T-helper 22 cell (primary cell): ENCODE measurements around the gene CD276.
"Not testable (repeated sequence)": the region's sequence is repeated elsewhere in the genome, so short reads cannot be mapped to it uniquely, and the experiment has no call there.

Experiments used
- DNase-seq: peaks from one replicate; pipeline ENCODE4 v3.0.0-alpha.2; 2020; ENCODE audit warnings: low read depth

CD276 gene

DNA sequence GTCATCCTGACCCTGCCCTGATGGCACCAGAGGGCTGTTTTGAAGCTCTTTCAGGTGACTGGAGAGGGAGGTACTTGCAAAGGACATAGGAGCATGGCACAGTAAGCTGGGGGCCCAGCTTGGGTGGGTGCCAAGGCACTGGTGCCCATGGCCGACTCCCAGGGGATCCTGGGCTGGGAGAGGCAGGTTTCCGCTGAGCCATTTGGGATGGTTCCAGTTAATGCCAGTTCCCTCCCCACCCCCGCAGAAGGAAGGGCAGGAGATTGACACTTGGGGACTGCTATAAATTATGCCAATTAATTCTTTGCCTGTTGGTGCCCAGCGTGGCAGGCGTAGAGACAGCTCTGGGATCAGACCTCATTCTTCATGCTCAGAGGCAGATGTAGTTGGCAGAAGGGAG, 26.1 kb downstream of the CD276 start:
- DNase-seq = no peak

DNA sequence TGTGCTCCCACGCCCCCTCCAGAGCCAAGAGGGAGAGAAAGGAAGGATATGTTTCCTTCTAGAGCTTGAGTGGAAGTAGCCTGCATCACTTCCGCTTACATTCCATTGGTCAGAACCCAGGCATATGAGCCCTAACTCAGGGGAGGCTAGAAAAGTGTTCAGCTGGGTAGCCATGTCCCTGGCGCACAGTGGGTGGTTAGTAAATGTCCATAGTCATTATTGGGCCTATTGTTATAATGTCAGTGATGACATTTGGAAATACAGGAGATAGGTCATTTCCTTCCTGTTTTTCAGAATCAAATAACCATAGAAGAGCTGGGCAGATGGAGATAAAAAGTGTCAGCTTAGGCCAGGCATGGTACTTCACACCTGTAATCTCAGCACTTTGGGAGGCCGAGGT, 27.3 kb downstream of the CD276 start:
- DNase-seq = no peak

DNA sequence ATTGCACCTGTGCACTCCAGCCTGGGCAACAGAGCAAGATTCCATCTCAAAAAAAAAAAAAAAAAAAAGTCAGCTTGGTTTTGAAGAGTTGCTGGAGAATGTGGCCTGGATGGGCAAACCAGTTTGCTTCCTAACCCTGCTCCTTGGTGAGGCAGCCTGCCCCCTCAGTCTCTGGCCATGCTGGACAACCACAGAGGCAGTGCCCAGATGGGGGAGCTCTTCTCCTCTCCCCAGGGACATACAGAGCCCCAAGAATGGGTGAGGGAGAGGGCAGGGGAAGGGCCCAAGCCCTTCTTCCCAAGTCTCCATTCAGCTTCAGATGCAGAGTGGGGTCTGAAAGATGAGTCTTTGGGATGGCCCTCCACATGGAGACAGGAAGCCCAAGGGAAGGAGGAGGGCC, 27.9 kb downstream of the CD276 start:
- no peak for DNase-seq

DNA sequence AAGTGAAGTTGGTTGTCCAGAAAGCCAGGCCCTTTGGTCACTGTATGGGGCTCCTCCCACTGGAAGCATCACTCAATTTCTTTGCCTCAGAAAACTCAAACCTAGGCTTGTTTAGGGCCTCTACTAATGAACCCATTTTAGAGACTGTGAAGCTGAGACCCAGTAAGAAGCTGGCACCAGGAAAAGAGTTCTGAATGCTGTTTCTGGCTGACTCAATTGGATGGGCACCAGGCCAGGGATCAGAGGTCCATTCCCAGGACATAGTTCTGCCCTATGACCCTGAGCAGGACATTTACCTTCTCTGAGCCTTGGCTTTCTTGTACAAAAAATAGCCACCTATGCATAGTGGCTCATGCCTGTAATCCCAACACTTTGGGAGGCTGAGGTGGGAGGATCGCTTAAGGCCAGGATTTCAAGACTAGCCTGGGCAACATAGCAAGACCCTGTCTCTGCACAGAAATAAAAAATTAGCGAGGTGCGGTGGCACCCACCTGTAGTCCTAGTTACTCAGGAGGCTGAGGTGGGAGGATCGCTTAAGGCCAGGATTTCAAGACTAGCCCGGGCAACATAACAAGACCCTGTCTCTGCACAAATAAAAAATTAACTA, 30.6 kb downstream of the CD276 start:
- no peak for DNase-seq

DNA sequence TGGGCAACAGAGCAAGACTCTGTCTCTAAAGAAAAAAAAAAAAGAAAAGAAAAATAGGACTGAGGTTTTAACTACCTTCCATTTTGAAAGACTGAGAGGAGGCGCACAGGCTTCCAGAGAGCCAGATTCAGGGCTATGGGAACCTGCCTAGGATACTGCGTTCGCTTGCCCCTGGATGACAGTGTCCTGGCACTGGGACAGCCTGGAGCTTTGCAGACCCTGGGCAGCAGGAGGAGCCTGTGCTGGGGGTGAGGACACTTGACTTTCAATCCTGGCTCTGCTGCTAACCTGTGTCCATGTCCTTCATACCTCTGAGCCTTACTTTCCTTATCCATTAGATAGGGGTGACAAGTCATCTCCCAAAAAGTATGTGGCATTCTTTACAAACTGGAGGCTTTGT, 31.2 kb downstream of the CD276 start:
- DNase-seq = no peak

DNA sequence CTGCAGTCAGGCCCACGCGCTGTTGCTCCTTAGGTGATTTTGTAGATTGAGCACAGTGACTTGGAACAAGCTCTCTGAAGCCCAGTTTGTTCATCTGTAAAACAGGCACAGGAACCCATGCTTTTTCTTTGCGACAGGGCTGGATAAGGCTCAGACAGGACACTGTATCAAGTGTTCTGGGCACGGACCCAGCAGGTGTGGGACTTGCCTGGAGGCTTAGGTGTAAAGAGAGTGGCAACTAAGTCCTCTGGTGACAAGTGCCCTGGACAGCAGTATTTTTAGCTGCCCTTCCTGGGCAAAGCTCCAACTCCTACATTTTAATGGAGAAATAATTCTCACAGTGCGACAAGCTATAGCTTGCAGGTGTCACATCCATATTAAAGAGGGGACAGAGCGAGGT, 32.2 kb downstream of the CD276 start:
- no peak for DNase-seq

DNA sequence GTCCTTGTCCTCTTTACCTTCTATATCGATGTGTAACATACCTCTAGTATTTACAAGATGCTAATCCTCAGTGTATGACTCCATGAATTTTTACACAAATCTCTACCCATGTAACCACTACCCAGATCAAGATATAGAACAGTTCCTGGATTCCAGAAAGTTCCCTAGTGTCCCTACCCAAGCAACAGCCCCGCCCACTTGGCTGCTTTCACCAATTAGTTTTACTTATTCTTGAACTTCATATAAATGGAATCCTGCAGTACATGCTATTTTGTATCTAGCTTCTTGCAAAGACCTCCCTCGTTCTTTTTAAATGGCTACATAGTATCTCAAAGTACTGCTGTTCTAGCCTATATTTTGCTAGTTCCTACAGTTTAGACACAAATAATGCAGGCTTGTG, 33.0 kb downstream of the CD276 start:
- no peak for DNase-seq

DNA sequence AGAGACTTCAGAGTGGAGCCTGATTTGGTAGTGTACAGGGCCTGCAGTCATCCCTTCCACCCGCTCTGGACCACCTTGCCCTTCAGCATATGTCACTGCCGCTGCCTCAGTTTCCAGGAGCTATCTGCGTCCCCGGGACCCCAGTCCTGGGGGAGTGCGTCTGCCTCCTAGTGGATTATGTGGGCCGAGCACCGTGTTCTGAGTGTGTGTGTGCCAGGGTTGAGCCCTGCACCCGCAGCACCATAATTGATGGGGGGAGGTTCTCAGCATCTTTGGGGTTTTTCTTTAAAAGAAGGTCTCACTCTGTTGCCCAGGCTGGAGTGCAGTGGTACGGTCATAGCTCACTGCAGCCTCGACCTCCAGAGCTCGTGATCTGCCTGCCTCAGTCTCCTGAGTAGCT, 33.6 kb downstream of the CD276 start:
- no peak for DNase-seq

DNA sequence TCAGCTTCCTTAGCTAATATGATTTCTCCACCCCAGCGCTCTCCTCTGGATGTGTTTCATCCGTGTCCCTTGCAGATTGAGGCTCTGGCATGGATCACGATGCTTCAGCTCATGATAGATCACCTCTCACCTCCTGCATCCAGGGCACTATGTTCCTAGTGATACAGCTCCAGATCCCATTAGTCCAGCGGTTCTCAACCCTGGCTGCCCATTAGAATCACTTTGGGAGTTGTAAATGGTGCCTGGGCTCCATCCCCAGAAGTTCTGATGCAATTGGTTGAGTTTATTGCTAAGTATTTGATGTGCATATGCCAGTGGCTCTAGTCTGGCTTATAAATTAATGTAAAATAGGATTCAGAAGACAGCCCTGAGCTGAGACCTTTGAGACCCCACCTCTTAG, 34.5 kb downstream of the CD276 start:
- no peak for DNase-seq

DNA sequence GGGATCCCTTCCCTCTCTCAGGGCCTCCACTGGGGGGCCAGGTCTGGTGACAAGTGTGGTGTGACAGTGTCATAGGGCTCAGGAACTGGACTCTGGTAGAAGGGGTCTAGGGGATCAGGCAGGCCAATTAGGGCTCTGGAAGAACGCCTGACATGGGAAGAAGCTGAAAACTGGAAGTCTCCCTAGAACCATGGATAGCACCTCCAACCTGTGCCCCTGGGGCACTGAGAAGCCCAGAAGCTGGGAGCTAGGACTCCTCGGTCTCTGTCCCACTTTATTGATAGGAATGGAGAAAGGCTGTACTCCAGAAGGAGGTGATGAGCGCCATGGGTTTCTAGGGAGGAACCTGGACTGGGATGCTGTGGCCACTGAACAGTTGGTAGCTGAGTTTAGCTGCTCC, 38.2 kb downstream of the CD276 start:
- no peak for DNase-seq

DNA sequence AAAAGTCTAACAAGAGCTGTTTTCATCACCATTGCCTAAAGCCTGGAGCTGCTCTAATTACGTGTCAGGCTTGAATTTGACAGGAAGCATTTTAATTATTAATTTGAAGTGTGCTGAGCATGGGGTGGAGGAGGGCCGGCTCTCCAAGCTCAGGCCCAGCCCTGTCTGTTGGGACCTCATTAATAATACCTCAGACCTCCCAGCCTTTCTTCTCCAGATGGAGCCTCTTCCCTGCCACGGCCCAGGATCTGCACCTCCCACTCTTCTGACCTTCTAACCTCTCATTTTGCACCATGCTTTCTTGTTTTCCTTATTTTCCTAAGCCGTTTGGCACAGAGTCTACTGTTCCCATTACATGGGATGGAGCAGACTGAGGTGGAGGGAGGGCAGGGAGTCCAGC, 39.0 kb downstream of the CD276 start:
- DNase-seq = no peak

DNA sequence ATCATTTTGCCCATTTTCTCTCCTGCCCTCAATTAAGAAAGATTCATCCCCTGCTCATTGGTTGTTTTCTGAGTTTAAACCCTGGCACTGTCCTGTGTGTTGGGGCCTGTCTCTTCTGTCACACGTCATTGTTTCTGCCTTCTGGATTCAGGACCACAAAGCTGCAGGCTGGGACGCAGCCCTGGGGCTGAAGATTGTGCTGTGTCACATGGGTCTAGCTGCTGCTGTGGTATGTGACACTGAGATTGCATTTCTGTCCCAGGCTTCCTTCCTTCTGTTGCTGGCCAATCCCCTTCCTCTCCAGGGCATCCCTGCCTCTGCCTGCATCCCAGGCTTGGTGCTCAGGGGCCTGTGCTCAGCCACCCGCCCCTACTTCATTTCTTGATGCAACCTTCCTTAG, 40.0 kb downstream of the CD276 start:
- no peak for DNase-seq

DNA sequence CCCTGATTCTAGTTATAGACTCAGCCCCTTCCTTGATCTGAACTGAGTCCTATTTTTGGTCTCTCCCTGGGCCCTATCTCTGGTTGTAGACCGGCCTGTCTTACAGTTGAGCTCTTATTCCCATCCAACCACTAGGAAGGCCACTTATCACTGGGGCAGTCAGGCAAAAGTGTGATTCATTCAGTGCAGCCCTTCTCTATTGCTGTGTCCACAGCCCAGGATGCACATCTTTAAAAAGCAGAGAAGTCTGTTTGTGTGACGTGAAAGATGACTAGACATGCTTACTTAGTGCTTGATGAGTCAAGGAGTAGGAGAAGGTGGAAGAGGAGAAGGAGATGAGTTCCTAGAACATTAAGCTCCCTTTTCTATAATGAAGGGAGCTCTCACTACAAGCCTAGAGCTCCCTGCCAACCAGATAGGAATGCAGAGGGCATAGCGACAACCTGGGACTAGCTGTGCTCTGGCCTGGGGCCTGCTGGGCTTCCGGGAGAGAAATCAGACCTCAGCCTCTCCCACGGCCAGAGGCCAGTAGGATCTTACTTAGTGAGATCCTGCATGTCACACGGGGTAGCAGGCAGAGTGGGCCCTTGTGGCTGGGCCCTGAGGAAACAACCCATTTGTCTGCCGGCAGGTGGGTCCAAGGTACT, 43.3 kb downstream of the CD276 start:
- DNase-seq = no peak

DNA sequence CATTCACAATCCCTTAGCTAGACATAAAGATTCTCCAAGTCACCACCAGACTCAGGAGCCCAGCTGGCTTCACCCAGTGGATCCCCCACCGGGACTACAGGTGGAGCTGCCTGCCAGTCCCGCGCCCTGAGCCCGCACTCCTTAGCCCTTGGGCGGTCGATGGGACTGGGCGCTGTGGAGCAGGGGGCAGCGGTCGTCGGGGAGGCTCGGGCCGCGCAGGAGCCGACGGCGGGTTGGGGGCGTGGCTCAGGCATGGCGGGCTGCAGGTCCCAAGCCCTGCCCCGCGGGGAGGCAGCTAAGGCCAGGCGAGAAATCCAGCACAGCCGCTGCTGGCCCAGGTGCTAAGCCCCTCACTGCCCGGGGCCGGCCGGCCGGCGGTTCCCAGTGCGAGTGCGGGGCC, 47.9 kb downstream of the CD276 start:
- DNase-seq = not testable (repeated sequence)

DNA sequence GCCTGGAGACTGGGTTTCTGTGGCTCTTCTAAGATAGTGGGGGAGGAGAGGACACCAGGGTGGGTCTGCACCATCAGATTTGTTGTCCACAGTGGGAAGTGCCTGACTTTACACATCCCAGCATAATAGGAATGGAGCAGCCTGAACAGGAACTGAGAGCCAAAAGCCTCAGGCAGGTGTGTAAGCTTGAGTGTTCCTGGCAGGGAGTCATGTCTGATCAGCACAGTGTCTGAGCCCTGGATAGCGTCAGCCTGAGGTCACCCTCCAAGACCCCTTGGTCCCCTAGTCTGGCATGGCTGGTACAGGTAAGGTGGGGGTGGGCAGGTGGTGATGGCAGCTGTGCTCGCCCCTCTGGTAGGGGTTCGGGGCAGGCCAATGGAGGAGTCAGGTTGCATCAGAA, 48.7 kb downstream of the CD276 start:
- DNase-seq = no peak

DNA sequence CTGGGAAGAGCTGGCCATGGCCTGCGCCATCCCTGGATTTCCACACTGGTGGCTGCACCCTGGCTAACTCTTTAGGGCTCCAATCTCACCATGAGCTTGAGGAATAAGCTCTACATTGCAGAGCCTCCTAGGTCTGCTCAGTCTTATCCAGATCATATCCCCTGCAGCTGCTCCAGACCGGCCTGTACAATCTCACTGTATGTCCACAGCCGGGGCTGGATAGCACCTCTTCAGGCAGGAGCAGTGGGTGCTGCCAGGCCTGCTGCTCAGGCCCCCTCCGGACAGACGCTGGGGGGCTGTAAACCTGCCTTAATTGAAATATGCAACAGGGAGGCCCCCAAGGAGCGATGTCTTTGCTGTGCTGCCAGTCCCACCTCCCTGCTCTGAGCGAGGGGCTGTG, 53.4 kb downstream of the CD276 start:
- DNase-seq = no peak

DNA sequence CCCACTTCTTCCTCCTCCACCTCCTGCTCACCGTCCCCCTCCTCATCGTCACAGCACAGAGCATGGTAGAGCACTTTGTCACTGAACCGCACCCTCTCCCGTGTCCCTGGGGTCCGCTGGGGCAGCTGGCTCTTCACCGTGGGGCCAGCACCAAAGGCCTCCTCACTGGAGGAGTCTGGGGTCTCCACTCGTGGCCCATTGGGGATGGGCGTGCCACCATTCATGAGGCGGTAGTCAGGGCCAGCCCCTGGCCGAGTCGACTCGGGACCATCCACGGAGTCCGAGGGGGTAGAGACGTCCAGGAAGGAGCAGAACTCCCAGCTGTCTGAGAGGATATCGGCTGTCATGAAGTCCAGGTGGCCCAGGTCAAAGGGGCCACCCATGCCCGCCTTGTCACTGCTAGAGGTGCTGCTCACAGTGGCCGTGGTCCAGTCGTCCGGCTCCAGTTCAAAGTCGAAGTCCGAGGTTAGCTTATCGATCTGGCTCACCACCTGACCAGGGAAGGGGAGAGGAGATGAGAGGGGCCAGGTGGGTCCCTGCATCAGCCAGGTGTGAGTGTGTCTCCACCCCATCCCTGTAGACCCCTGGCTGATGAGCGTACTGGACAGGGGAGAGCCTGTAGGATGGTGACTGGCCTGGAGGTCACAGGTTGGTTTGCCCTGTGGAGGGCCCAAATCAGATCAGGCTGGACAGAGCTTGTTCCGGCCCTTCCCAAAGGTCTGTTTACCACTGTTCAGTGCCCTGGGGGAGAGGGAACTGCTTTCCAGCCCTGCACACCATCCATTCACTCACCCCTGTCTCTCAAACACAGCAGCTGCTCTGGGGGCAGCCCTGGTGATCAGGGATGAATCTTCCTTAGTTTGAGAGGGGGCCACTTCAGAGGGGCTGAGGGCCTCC, 56.2 kb downstream of the CD276 start:
- no peak for DNase-seq

DNA sequence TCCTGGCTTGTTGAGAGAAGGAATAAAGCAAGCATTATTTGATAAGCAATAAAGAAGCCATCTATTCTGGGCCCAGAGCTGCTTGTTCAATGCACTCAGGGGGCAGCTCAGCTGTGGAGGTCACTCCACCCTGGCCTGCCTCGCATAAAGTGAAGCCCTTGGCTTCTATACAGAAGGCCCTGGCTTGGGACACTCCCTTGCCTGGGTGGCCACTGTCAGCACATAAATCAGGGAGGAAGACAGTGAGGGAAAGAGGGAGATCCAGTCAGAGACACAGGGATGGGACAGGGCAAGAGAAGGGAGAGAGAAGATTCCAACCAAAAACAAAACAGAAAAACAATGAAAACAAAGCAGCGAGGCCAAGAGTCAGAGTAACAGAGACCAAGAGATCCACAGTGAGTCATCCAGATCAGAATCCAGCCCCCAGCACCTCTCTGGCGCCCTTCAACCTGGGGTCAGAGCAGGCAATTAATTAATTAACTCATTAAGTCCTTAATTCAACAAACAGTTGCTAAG, 57.2 kb downstream of the CD276 start:
- DNase-seq = no peak

DNA sequence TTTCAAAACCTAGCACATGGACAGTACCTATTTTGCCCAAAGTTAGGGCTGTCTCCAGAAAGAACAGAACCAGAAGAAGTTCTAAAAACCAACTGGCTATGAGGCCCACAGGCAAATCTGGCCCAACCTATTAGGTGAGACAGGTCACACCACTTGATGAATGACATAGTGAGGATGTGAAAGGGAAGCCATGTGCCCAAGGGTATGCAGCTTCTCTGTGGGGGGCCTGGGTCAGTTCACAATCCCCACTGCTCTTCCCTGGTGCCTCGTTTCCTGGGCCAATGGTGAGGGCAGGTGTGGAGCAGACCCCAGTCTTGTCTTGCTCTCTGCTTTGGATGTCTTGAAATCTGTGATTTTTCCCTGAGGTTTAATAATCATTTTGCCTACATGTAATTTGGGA, 60.1 kb downstream of the CD276 start:
- no peak for DNase-seq

DNA sequence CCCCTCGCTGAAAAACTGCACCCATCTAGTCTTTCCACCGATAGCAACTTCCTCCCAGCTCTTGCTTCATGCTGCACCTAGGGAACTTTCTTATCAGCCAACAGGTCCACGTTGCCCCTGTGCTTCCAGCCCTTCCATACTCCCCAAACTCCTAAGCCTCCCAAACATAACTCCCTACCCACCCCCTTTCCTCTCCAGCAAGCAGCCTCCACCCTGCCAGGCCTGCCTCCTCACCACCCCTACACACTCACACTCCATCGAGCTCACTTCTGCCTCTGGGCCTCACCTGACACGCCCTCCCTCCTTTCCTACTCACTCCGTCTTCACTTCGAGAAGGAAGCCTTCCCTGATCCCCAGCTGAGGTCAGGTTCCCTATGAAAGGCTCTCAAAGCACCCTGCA, 60.9 kb downstream of the CD276 start:
- DNase-seq = no peak

DNA sequence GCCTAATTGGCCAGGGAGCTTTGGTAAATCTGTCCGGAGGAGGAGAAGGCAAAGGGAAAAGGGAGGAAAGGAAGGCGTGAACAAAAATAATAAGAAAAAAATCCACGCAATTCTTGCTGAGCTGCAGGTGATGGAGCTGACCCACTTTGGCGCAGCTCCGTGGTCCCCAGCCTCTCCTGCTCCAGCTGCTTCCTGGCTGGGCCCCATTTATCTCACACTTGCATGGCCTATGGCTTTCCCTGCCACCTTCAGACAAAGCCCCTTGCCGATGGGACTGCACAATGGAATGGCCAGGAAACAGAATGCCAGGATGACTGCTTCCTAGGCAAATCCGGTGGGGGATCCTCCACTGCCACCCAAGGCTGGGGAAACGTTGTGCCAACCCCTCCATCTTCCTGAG, 62.1 kb downstream of the CD276 start:
- no peak for DNase-seq

DNA sequence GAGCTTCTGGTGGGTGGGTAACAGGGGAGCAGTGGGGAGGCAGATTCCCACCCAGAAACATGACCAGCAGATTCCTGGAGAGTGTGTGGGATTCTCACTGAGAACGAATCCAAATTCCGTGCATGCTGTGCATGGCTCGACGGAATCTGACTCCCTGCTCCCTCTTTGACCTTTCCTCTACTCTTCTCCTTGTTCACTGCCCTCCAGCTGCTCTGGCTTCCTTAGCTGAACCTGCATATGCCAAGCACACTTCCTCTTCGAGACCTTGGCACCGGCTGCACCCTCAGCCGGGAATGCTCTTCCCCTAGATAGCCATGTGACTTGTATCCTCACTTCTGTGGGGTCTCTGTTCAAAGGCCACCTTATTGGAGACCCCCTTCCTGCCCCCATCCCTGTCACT, 62.7 kb downstream of the CD276 start:
- no peak for DNase-seq
